ENCODE measurements around the gene CELSR1.

DNA sequence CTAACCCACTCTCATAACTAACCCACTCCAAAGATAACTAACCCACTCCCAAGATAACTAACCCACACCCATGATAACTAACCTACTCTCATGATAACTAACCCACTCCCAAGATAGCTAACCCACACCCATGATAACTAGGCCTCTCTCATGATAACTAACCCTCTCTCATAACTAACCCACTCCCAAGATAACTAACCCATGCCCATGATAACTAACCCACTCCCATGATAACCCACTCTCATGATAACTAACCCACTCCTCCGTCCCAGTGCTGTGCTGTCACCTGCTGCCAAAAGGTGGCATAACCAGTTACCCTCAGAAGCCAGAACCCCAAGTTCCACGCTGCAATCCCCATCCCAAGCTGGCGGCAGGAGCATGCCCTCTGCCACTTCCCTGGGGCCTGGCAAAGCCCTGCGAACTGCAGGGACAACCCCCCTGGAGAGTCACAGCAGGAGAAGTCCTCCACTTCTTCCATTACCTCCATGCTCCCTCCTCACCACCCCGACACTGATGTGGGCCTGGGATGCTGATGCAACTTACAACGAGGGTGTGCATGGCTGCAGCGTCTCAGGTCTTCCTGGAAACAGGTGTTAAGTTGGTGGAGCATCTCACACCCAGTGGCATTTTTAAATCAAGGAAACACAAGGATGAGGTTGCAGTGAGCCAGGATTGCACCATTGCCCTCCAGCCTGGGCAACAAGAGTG is 30.8 kb upstream of the CELSR1 start:
- TF ChIP-seq CTCF (IDR thresholded peaks at IDR 0.05) (no peak), POLR2A (IDR thresholded peaks at IDR 0.05) (no peak)

Data from adrenal gland (tissue), 5 donors.